Stimulated activated CD4-positive, alpha-beta T cell treated with anti-CD3 and anti-CD28 coated beads, Interleukin-1b, Interleukin-23, amount 100 ng/mL, for 24 hours (primary cell): ENCODE measurements around the gene TM4SF5.
"Not testable (repeated sequence)": the region's sequence is repeated elsewhere in the genome, so short reads cannot be mapped to it uniquely, and the experiment has no call there.

Experiments used
- DNase-seq, 4 experiments: peaks; one replicate each; pipeline ENCODE4 v3.0.0-alpha.2; 2020; ENCODE audit warnings: low read depth in 4 of 4, low spot score in 1 of 4

Gene TM4SF5

DNA sequence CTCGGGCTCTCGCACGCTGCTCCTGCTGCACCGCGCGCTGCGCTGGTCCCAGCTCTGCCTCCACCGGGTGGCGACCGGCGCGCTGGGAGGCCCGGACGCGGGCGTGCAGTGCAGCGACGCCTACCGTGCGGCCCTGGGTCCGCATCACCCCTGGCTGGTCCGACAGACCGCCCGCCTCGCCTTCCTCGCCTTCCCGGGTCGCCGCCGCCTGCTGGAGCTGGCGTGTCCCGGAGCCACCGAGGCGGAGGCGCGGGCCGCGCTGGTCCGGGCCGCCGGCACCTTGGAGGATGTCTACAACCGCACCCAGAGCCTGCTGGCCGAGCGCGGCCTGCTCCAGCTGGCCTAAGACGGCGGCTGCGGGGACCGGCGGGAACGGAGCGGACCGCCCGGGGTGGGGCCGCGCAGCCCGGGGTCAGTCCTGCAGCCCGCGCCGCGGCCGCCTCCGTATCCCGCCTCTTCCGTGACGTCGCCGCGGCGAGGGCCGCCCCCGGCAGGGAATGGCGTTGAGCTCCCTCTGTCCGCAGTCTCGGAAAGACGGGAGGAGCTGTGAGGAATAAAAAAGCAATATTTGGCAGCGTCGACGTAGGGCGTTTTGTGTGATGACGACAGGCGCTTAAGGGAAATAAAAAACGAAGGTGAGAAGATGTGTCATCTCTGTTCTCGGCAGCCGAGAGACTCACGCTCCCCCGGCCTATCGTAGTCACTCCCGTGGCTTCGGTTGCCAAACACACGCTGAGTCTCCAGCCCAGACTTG, 18.4 kb downstream of the TM4SF5 start:
- peak in 3 of 4 experiments; percentile 48 to 79 (median 62) for DNase-seq

DNA sequence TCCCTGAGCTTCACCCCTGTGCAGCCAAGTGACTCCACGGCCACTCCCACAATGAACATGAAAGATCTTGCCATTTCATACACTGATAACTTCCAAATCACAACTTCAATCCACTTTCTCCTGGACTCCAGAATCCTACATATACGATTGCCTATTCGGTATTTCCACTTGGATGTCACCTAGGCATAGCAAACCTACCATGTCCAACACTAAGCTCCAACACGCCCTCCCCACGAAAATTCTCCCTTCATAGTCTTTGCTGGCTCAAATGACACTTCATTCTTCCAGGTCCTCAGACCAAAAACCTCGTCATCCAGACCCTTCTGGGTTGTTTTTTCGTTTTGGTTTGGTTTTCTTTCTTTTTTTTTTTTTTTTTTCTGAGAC, 19.0 kb downstream of the TM4SF5 start:
- no peak for DNase-seq

DNA sequence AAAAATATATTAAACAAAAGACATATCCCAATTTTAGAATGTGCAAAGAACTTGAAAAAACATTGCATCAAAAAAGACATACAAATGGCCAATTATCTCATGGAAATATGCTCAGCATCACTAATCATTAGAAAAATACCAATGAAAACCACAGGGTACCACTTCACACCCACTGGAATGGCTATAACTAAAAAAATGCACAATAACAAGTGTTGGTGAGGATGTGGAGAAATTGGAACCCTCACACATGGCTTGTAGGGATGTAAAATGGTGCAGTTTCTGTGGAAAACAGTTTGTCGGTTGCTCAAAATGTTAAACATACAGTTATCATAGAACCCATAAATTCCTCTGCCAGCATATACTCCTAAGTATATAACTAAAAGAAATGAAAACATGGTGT, 23.5 kb downstream of the TM4SF5 start:
- no peak for DNase-seq

DNA sequence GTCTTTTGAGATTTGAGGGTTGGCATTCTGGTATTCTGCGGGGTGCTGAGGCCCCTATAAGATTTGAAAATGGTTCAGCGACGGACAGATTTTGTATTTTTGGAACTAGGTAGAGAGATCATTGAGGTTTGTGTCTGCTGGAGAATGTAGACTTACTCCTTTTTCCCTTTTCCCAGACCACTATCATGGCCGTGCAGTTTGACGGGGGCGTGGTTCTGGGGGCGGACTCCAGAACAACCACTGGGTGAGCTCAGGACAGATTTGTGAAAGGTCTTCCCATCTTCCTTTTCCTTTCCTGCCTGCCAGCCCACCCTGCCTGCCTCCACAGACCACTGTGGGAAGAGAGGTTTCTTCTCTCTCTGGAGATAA, 24.9 kb downstream of the TM4SF5 start:
- no peak for DNase-seq

DNA sequence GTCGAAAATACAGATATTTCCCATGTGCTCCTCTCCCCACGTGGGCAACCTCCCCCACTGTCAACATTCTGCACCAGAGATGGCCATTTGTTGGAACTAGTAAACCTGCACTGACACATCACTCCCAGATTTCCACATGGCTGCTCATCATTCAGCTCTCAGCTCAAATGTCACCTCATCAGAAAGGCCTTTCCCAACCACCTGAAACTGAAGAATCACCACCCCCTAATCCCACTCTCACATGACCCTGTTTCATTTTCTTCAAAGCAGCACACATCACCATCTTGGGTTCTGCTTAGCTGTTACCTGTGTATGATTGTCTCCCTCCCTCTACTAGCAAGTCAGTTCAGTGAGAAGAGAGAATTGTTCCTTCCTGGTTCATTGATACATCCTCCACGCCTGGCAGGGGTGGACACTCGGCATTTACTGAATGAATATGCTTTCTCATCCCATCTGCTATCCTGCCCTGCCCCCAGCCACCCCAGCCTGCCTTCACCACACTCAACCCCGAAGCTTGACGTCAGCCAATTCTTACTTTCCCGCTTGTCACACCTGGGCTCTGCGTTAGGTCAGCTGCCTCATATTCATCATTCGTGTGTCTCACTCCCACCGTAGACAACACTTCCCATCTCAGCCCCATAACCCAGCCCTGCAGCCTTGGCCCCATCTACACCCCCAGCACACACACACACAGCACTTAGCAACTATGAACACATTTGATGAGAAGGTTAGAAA, 28.9 kb downstream of the TM4SF5 start:
- DNase-seq: no peak

DNA sequence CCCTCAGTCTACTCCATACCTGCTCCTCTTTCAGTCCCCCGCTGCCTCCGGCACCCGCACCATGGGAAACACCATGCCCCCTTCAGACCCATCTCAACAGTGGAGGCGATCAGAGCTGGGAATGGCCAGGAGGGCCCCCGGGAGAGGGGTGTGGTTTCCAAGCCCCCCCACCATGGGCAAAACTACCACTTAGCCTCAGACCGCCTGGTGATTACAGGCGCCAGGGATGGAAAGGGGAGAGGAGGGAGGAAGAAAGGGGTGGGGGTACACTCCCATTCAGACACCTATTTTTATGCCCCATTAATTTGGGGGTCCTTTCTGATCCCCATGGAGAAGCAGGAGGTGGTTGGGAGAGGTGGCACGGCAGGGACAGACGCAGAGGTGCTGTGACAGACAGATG, 30.5 kb downstream of the TM4SF5 start, which contains the start of gene C17orf114:
Gene C17orf114, minus strand, starts transcription at position 101 of the 400 bp plus-strand sequence.
- DNase-seq: no peak

DNA sequence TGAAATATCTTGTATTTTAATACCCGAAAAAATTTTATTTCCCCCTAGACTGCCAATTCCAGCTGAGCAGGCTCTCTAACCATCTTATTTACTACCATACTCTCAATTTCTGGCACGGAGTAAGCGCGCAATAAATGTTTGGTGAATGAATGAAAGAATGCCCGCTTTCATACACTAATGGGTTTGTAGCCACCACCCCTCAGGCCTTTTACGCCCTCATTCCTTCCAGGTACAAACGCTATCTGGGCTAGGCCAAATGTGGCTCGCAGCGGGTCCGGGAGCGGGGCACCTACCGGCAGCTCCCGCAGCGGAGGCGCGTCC, 34.7 kb downstream of the TM4SF5 start:
- DNase-seq: no peak

DNA sequence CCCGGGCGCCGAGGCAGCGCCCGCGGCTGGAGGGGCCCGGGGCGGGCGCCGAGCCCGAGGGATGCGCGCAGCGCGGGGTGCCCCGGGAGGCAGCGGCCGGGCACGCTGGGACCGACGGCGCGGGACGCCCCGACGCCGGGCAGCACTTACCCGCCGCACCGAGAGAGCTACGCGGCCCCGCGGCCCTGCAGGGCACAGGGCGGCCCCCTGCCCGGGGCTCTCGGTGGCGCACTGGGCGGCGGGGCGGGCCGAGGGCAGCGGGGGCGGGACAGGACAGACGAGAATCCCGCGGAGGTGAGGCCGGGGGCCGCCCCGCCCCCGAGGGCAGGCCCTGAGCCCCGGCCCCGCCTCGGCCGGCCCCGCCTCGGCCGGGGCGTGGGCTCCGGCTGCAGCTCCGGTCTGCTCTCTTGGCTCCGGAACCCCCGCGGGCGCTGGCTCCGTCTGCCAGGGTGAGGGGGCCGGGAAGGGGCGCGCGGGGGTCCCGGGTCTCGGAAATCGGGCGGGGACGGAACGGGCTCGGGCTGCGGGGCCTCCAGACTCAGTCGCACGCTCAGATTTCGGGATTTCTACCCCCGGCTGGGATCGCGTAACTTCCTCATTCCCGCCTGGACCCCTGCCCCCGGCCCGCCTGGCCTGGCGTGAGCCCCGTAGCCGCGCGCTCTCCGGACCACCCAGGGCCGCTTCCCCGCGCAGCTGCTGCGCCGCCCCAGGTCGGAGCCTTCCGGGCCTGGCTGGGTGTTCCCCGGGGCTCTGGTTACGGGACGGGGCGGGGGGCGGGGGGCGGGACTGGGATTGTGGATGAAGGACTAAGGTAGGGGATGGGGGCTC, 35.3 kb downstream of the TM4SF5 start, which contains the start of gene PLD2:
Gene PLD2, plus strand, starts transcription at position 376 of the 828 bp plus-strand sequence. CDS start 621 bp downstream, outside the sequence.
- peak; percentile 71 to 90 (median 78) for DNase-seq

DNA sequence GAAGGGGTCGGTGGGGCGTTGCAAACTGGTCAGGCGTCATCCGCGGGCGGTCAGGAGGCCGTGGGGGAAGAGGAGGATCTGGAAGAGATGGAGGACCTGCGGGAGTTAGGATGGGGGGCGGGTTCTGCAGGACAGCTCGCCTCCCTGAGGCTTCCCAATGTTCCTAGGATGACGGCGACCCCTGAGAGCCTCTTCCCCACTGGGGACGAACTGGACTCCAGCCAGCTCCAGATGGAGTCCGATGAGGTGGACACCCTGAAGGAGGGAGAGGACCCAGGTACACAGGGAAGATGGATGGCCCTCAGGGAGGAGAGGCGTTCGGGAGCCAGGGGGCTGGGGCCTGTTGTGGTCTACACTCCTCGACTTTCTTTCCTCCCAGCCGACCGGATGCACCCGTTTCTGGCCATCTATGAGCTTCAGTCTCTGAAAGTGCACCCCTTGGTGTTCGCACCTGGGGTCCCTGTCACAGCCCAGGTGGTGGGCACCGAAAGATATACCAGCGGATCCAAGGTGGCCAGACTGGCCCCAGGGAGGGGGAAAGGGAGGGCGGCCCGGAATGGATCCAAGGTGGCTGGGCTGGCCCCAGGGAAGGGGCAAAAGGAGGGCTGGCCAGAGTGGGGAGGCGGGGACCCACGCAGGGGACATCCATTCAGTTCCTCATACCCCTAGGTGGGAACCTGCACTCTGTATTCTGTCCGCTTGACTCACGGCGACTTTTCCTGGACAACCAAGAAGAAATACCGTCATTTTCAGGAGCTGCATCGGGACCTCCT, 36.1 kb downstream of the TM4SF5 start:
- no peak for DNase-seq

DNA sequence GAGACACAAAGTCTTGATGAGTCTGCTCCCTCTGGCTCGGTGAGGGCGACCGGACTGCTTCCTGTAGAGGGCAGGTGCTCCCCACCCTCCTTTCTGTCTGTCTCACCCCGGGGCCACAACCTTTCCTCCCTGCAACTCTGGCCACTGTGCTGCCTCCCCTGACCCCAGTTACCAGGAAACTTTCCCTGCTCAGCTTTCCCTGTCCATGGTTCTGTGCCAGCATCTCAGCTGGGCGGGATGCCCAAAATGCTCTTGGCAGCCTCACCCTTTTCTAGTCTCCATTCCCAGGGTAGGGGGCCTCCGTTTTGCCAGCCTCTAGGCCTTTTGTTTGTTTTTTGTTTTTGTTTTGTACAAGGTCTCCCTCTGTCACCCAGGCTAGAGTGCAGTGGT, 36.7 kb downstream of the TM4SF5 start:
- DNase-seq: no peak

DNA sequence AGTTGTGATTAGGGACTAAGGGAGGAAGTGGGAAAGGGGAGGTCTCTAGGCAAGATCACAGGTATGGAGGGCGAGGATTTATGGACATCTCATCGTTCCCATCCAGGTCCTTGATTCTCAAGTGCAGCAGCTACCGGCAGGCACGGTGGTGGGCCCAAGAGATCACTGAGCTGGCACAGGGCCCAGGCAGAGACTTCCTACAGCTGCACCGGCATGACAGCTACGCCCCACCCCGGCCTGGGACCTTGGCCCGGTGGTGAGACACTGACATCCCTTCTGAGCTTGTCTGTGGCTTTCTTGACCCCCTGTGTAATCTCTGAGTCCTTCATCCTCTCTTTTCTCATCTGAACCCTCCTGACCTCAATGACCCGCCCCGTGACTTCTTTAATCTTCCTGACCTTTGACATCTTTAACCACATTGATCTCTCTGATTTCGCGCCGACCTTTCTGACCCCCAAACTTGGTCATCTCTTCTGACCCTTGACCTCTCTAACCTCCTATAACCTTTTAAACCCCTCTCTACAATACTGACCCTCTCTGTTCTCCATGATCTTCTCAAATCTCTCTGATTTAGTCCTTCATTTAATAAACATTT, 39.1 kb downstream of the TM4SF5 start:
- no peak for DNase-seq

DNA sequence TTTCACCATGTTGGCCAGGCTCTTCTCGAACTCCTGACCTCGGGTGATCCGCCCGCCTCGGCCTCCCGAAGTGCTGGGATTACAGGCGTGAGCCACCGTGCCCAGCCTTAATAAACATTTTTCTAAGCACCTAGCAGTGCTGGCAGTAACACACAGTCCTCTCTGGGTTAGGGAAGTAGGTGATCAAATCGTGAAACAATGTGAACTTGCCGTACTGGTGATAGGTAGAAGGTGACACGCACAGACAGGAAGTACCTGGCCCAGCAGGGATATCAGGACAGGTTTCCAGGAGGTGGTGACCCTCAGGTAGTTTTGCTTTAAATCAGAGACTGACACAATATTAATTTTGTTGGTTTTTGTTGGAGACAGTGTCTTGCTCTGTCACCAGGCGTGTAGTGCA, 39.8 kb downstream of the TM4SF5 start:
- DNase-seq: no peak

DNA sequence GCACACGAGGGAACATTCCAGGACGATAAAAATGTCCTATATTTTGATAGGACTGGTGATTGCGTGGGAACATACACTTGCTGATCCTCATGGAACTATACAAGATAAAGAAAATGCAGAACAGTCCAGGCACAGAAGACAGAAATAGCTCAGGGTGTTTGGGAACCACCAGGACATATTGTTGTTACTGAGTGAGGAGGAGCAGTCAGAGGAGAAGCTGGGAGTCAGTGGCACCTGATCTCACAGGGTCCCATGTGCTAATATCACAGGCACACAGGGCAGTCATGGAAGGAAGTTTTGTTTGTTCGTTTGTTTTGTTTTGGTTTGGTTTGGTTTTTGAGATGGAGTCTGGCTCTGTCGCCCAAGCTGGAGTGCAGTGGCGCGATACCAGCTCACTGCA, 41.0 kb downstream of the TM4SF5 start:
- DNase-seq: no peak

DNA sequence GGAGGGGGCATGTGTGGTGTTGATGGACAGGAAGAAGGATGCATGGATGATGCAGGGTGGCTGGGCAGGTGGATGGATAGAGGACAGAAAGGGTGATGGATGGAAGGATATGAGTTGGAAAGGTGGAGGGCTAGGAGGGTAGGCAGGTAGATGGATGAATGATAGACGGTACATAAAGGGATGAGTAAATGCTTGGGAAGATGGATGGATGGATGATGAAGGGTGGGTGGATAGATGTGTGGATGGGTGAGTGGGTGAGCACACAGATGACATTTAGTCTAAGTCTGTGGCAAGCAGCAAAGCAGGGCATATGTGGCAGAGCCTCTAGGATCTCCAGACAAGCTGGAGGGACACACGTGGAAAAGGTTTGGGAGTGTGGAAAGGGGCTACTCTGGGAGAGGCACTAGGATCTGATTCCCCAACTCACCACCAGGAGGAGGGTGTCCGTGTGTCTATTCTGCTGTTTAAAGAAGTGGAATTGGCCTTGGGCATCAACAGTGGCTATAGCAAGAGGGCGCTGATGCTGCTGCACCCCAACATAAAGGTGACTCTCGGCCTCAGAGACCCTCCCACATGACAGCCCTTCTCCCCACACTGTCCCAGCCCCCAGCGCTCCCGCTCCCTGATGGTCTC, 43.5 kb downstream of the TM4SF5 start:
- DNase-seq: no peak

DNA sequence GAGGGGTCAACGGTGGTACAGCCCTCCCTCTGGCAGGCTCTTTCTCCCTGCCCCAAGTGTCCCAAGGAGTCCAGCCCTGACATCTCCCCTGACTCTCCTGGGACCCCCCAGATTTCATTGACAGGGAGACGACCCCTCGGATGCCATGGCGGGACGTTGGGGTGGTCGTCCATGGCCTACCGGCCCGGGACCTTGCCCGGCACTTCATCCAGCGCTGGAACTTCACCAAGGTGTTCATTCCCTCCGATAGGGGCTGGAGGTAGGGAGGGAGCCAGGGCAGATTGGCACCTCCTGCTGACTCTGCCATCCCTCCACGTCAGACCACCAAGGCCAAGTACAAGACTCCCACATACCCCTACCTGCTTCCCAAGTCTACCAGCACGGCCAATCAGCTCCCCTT, 45.1 kb downstream of the TM4SF5 start:
- DNase-seq: no peak

DNA sequence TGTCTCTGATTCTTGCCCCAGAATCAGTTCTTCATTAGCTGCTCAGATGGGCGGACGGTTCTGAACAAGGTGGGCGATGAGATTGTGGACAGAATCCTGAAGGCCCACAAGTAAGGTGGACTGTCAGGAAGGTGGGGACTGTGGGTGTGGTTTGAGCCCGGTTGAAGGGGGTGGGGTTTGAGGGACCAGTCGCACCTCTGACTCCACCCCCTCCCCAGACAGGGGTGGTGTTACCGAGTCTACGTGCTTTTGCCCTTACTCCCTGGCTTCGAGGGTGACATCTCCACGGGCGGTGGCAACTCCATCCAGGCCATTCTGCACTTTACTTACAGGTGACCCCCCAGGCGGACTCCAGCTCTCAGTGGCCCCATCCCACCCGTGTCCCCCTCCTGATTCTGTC, 46.6 kb downstream of the TM4SF5 start:
- DNase-seq: no peak

DNA sequence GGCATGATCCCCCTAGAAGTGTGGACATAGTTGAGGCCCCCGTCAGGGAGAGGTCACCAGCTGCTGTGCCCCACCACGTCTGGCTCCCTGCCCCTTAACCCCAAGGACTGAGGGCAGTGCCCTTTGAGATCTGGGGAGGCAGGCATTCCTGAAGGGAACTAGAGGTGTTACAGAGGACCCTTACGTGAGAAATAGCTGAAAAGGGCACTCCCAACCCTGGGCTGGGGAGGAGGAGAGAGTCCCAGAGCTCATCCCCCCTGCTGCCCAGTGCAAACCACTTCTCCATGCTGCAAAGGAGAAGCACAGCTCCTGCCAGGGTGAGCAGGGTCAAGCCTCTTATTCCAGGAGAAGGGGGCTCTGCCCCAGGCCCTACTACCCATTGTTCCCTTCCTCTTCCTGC, 51.1 kb downstream of the TM4SF5 start:
- DNase-seq: no peak

DNA sequence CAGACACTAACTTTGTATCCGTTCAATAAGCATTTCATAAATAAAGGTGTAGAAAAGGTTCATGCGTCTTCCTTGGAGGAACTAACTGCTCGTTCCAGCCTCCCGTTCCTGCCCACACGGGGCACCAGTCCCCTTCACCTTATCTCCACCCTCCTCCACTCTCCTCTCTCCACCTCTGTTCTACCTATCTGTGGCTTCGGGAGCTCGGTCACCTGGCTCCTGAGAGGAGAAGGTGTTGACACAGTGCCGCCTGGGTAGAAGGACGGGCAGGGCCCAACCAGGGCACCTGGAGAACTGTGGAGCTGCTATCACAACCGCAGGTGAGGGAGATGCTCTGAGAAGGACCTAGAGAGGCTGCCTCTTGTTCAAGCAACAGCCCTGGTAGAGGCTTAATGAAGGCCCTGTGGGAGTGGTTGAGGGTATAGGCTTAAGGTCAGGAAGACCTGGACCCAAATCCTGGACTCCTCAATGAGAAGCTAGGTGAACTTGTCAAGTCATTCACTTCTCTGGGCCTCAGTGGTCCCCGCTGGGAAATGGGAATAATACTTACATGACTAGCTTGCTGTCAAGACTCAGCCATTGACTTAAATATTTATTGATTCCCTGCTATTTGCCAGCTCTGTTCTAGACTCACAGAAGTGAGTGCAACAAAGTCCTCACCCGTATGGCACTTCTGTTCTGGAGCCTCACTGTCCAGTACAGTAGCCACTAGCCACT, 51.8 kb downstream of the TM4SF5 start:
- no peak for DNase-seq

DNA sequence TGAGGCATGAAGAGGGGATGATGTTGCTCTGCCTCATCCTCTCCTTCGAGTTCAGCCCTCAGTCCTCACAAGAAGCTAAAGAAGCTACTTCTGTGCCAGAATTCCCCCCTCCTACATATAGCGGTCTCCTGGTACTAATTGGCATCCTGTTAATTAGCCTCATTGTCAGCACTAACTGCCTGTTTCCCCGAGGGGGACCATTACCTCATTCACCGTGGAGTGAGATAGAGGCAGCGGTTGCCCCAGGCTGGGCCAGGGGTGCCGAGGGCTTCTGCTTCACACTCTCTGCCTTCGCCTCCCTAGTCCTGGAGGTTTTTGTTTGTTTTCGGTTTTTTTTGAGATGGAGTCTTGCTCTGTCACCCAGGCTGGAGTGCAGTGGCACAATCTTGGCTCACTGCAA, 55.7 kb downstream of the TM4SF5 start:
- DNase-seq: no peak

DNA sequence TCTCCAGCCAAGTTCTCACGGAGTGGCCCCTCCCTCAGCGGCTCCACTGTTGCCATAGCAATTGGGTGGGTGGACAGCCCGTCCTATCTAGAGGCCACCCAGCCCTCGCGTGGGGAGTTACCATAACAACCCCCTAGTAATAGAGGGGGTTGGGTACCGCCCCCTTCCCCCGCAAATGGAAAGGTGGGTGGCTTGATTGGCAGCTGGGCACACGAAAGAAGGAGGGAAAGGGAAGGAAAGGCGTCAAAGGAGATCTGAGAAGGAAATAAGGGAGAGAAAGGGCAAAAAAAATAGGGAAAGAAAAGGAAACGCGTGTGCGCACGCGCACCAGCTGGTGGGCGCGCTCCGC, 61.1 kb downstream of the TM4SF5 start:
- DNase-seq: not testable (repeated sequence)
